Endodermal cell (in vitro differentiated cells): ENCODE measurements around the gene PROSER3. TPM values are rescaled to one million over a fixed set of nuclear protein-coding genes. Genes with fewer than 3 reads are reported as not detected.
A peak's percentile ranks its signal among the peaks of the same experiment; 100 is the strongest.

ENCODE experiments used
- DNase-seq: peaks from one replicate; pipeline ENCODE4 v3.0.0-alpha.2; 2017
- H3K27ac ChIP-seq: 2 replicates; pipeline ENCODE4 v1.5.1; 2013; ENCODE audit warnings: mild to moderate bottlenecking, low read depth, low read length, moderate library complexity
- H3K27me3 ChIP-seq: 2 replicates; pipeline ENCODE4 v1.6.1; 2013; ENCODE audit warnings: mild to moderate bottlenecking, low read length, moderate library complexity; ENCODE audit not compliant: insufficient read depth, control insufficient read depth, poor library complexity, severe bottlenecking
- H3K36me3 ChIP-seq: 2 replicates; pipeline ENCODE4 v1.7.0; 2013; ENCODE audit warnings: mild to moderate bottlenecking, low read length, moderate library complexity; ENCODE audit not compliant: control insufficient read depth, insufficient read depth
- H3K4me1 ChIP-seq: one replicate; pipeline ENCODE4 v1.7.0; 2013; ENCODE audit warnings: low read length; ENCODE audit not compliant: control insufficient read depth, insufficient read depth
- H3K4me3 ChIP-seq: 2 replicates; pipeline ENCODE4 v1.5.1; 2013; ENCODE audit warnings: mild to moderate bottlenecking, low read length, moderate library complexity
- H3K9ac ChIP-seq: 2 replicates; pipeline ENCODE4 v1.6.1; 2013; ENCODE audit warnings: mild to moderate bottlenecking, low read length, moderate library complexity; ENCODE audit not compliant: poor library complexity, severe bottlenecking; ENCODE audit errors: extremely low read depth
- H3K9me3 ChIP-seq: 2 replicates; pipeline ENCODE4 v1.6.1; 2013; ENCODE audit warnings: mild to moderate bottlenecking, low read length, moderate library complexity; ENCODE audit not compliant: control insufficient read depth
- H3K27ac Mint-ChIP-seq: 2 replicates; pipeline ENCODE4 v1.8.0; 2020; ENCODE audit warnings: mixed read lengths
- H3K27me3 Mint-ChIP-seq: 2 replicates; pipeline ENCODE4 v1.8.0; 2021; ENCODE audit warnings: mild to moderate bottlenecking, mixed read lengths; ENCODE audit not compliant: insufficient read depth
- H3K36me3 Mint-ChIP-seq: 2 replicates; pipeline ENCODE4 v1.8.0; 2020; ENCODE audit warnings: low read depth, mixed read lengths
- H3K4me1 Mint-ChIP-seq: 2 replicates; pipeline ENCODE4 v1.8.0; 2020; ENCODE audit warnings: mixed read lengths
- H3K4me3 Mint-ChIP-seq: 2 replicates; pipeline ENCODE4 v1.8.0; 2020; ENCODE audit warnings: mild to moderate bottlenecking, moderate library complexity, mixed read lengths
- H3K9me3 Mint-ChIP-seq: 2 replicates; pipeline ENCODE4 v1.8.0; 2020; ENCODE audit warnings: mild to moderate bottlenecking, mixed read lengths
- WGBS, 2 experiments: methylation state at CpG; one replicate each; pipeline versions ENCODE4 v1.1.5 to v1.1.7; 2013; ENCODE audit warnings: missing lambda C conversion rate in 2 of 2, mixed read lengths in 1 of 2; ENCODE audit not compliant: insufficient coverage in 1 of 2, insufficient read length in 1 of 2; 5-methylcytosine and 5-hydroxymethylcytosine counted together
- total RNA-seq, 2 donors: library from RNA; stranded (reverse); fragmentation: NEBNext Ultra II Directional in 1 of 2; extraction: Animal tissue kit (Norgen Biotek cat#: 25700) in 1 of 2; gene quantifications; 2 replicates in 1 of 2; 3 replicates in 1 of 2; pipeline ENCODE4 v1.2.1, GENCODE V29; 2021
- TF ChIP-seq, protein P1 (sequence below): fragments of 200-600 bp; sonication (generic); conservative IDR thresholded peaks from 2 replicates; pipeline ENCODE4 v1.5.0; 2021; ENCODE audit warnings: antibody characterized with exemption, mild to moderate bottlenecking

Gene PROSER3
- total RNA-seq, 2 donors from 2014 or later = 37.8 to 45.4 TPM

DNA sequence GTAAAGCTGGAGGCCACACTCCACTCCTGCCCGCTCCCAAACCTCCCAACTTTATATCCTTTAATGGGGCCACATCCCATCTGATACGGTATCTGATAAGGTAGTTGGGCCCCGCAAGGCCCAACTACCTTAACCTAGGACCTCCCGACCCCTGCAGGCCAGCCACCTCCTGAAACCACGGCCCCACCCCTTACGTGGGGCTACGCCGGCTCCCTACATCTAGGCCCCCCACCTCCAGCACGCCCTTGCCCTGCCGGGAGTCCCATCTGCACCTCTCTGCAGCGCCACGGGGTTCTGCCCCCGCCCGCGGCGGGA lies 17.9 kb upstream of the PROSER3 start:
- H3K9me3 Mint-ChIP-seq = no peaks in the 10 kb centered on the region
- Histone ChIP-seq H3K36me3 (peaks cover 37% of the 10 kb centered on the region), H3K9ac (peak overlapping the region; percentile 62), H3K4me3 (peak overlapping the region; percentile 87), H3K9me3 (no peaks in the 10 kb centered on the region), H3K27me3 (no peaks in the 10 kb centered on the region), H3K4me1 (no peaks in the 10 kb centered on the region), H3K27ac (peak overlapping the region; percentile 60)
- no peaks in the 10 kb centered on the region for H3K27me3 Mint-ChIP-seq
- H3K4me1 Mint-ChIP-seq = no peaks in the 10 kb centered on the region
- 9% methylated on average over 16 of the region's 16 CpGs; no CpG with 5 or more reads in 1 of the 2 experiments for WGBS, 2 experiments
- TF ChIP-seq, protein P1, sequence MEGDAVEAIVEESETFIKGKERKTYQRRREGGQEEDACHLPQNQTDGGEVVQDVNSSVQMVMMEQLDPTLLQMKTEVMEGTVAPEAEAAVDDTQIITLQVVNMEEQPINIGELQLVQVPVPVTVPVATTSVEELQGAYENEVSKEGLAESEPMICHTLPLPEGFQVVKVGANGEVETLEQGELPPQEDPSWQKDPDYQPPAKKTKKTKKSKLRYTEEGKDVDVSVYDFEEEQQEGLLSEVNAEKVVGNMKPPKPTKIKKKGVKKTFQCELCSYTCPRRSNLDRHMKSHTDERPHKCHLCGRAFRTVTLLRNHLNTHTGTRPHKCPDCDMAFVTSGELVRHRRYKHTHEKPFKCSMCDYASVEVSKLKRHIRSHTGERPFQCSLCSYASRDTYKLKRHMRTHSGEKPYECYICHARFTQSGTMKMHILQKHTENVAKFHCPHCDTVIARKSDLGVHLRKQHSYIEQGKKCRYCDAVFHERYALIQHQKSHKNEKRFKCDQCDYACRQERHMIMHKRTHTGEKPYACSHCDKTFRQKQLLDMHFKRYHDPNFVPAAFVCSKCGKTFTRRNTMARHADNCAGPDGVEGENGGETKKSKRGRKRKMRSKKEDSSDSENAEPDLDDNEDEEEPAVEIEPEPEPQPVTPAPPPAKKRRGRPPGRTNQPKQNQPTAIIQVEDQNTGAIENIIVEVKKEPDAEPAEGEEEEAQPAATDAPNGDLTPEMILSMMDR = no peak
- H3K36me3 Mint-ChIP-seq = peaks cover 39% of the 10 kb centered on the region
- H3K4me3 Mint-ChIP-seq = peak overlapping the region; percentile 66
- no peak for DNase-seq
- H3K27ac Mint-ChIP-seq = peak overlapping the region; percentile 98

DNA sequence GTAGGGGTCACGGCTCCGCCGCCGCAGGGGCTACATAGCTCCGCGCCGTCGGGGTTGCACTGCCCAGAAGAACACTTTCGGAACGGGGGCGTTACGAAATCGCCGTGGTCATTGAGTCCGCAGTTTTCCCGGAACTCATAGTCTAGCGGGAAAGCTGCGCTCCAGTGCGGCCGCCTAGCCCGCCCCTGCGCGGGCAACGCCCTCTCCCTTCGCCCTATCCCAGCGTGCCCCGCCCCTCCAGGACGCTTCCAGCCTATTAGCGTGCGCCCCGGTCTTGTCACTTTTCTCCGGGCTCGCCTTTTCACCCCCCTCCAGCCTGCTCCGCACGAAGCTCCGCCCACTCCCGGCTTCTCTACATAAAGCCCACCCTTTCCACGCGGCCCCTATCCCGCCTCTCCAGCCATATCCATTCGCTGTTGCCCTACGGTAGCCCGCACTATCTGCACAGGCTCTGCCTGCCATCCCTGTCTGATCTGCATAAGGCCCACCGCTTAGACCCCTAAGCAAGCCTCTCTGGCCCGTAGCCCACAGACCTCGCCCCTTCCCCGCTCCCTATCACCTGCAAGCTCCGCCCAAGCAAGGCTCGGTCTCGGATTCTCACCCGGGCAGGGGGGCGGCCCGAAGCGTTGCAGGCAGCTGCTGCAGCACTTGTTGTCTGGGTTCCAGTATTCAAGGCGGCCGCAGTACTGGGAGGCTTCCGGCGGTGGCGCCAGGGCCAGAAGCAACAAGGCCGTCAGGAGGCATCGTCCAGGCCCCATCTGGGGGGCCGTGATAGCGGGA lies 17.4 kb upstream of the PROSER3 start:
- H3K9ac ChIP-seq = peak overlapping the region; percentile 74
- no peaks in the 10 kb centered on the region for H3K4me1 ChIP-seq
- no peaks in the 10 kb centered on the region for H3K9me3 ChIP-seq
- Mint-ChIP-seq H3K27me3 (no peaks in the 10 kb centered on the region), H3K36me3 (peaks cover 35% of the 10 kb centered on the region), H3K9me3 (no peaks in the 10 kb centered on the region), H3K4me1 (no peaks in the 10 kb centered on the region), H3K4me3 (peak overlapping the region; percentile 66), H3K27ac (peak overlapping the region; percentile 98)
- TF ChIP-seq, protein P1 = no peak
- H3K27me3 ChIP-seq = no peaks in the 10 kb centered on the region
- DNase-seq = peak; percentile 99
- WGBS, 2 experiments = 0% methylated on average over 26 to 63 of the region's 63 CpGs
- peak overlapping the region; percentile 96 for H3K27ac ChIP-seq
- H3K36me3 ChIP-seq = peaks cover 36% of the 10 kb centered on the region
- H3K4me3 ChIP-seq = peak overlapping the region; percentile 87

DNA sequence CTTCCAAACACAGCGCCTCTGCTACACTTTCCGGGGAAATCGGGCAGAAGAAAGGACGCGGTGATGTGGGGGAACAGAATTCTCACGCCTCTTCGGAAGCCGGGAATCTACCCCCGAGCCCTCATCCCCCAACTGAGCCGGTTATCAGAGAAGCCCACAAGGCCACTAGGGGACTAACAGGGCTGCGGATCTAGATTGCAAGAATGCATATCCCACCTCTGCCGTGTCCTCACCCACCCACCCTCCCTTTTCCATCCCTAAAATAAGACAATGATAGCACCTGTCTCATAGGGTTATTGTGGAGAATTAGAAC lies 16.8 kb upstream of the PROSER3 start:
- WGBS, 2 experiments = 0 to 1% methylated on average over 10 to 12 of the region's 12 CpGs
- peak overlapping the region; percentile 74 for H3K9ac ChIP-seq
- TF ChIP-seq, protein P1 = peak; percentile 70

More for the DNA sequence above, 16.8 kb upstream of the PROSER3 start:
- peaks cover 31% of the 10 kb centered on the region for H3K36me3 Mint-ChIP-seq
- DNase-seq = no peak
- peaks cover 3% of the 10 kb centered on the region for H3K4me1 Mint-ChIP-seq
- Histone ChIP-seq H3K9me3 (no peaks in the 10 kb centered on the region), H3K4me1 (no peaks in the 10 kb centered on the region), H3K36me3 (peaks cover 31% of the 10 kb centered on the region), H3K4me3 (peak overlapping the region; percentile 87), H3K27ac (peak overlapping the region; percentile 96), H3K27me3 (no peaks in the 10 kb centered on the region)
- peak overlapping the region; percentile 66 for H3K4me3 Mint-ChIP-seq
- H3K27ac Mint-ChIP-seq = peak overlapping the region; percentile 98
- no peaks in the 10 kb centered on the region for H3K27me3 Mint-ChIP-seq
- H3K9me3 Mint-ChIP-seq = no peaks in the 10 kb centered on the region
